ENCODE data around the gene CARHSP1. TPM values are rescaled to one million over a fixed set of nuclear protein-coding genes. Genes with fewer than 3 reads are reported as not detected.

CARHSP1 gene
- total and polyA plus RNA-seq, 2 of the 8 experiments (the other 6 are each of a cell fraction or from before 2014, with no cell fraction given): 292 to 300 TPM

DNA sequence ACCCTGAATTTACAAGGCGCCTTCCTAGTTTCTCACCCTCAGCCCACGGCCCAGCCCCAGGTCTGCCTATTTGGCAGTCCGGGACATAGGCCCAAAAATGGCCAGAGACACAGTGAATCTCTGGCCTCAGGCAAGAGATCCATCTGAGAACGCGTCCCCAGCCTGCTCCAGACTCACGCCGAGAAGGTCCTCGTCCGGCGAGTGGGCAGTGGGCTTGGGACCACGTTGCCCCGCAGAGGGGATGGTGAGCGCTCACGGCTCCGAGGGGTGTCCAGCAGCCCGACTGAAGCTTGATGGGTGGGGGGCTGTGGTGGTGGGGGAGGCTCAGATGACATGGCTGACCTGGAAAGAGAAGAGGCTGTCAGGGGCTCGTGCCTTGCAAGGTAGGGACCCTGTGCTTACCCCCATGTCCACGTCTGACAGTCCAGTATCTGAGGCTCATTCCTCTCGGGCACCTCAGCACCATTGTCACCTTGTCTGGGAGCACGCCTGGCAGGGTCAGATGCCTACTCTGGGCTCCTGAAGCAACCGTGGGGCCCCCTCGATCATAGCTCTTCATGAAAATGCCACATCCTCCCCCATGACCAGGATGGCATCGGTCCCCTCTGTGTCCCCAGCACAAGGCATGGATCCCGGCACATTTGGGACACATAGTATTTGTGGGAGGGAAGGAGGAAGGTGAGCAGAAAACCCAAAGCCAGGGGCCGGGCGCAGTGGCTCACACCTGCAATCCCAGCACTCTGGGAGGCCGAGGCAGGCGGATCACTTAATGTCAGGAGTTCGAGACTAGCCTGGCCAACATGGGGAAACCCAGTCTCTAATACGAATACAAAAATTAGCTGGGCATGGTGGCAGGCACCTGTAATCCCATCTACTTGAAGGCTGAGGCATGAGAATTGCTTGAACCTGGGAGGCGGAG is 9.6 kb downstream of the CARHSP1 start:
- Histone ChIP-seq H3K36me3 (ENCODE audit: control insufficient read depth in 2 of 4, insufficient read depth in 4 of 4, low read length in 3 of 4) (peaks cover 28 to 63% (median 42%) of the 10 kb centered on the region in 4 experiments), H3K14ac (ENCODE audit: insufficient read length) (no peak overlapping the region), H3K23me2 (ENCODE audit: low read depth, low read length) (peaks cover 4% of the 10 kb centered on the region; the same call in 1 of the 2 replicates), H3K9ac (replicated peaks in 1 of 4; ENCODE audit: extremely low read depth in 1 of 4, low read depth in 3 of 4, low read length in 3 of 4) (no peak overlapping the region), H2BK12ac (ENCODE audit: low read depth, low read length) (no peak overlapping the region), H2BK5ac (ENCODE audit: low read depth, low read length) (no peak overlapping the region), H4K20me1 (replicated peaks in 1 of 2; ENCODE audit: control insufficient read depth in 1 of 2, insufficient read depth in 2 of 2, low read length in 2 of 2) (peaks cover 43 to 47% of the 10 kb centered on the region in 2 experiments), H2BK120ac (replicated peaks; ENCODE audit: low read depth, low read length) (no peak overlapping the region), H2BK20ac (ENCODE audit: low read length) (no peak overlapping the region), H3K79me1 (ENCODE audit: low read depth, low read length) (peaks cover 37% of the 10 kb centered on the region), H4K8ac (ENCODE audit: extremely low read depth, insufficient read depth, low read length) (peak overlapping the region; percentile 48), H2AK5ac (ENCODE audit: low read depth, low read length) (no peak overlapping the region), H3K18ac (ENCODE audit: extremely low read depth, low read length) (no peak overlapping the region), H3K79me2 (ENCODE audit: control insufficient read depth in 1 of 2, insufficient read depth in 2 of 2, low read length in 2 of 2) (peaks cover 36 to 66% of the 10 kb centered on the region in 2 experiments), H3K4me3 (ENCODE audit: extremely low read depth in 1 of 4, insufficient read depth in 2 of 4, low read depth in 3 of 4, low read length in 4 of 4) (no peak overlapping the region), H3K4me2 (ENCODE audit: insufficient read depth in 1 of 2, low read depth in 2 of 2, low read length in 2 of 2) (no peak overlapping the region), H2BK15ac (ENCODE audit: low read length) (no peak overlapping the region), H4K5ac (ENCODE audit: insufficient read length, low read depth, low read length) (no peak overlapping the region), H3K23ac (ENCODE audit: insufficient read length) (no peak overlapping the region), H4K91ac (replicated peaks; ENCODE audit: insufficient read length, low read length) (no peak overlapping the region), H3K56ac (replicated peaks; ENCODE audit: insufficient read length, low read depth, low read length) (no peak overlapping the region), H3K4me1 (replicated peaks in 1 of 4; ENCODE audit: control insufficient read depth in 3 of 4, insufficient read depth in 4 of 4, low read length in 3 of 4) (peaks cover 8 to 30% (median 17%) of the 10 kb centered on the region in 4 experiments), H2AFZ (ENCODE audit: low read length) (no peak overlapping the region), H3K27ac (ENCODE audit: low read depth, low read length) (no peak overlapping the region), H3K27me3 (replicated peaks in 1 of 4; ENCODE audit: control insufficient read depth in 3 of 4, extremely low read depth in 1 of 4, insufficient read depth in 3 of 4, low read length in 3 of 4) (no peaks in the 10 kb centered on the region), H3K4ac (replicated peaks; ENCODE audit: insufficient read length, low read depth, low read length) (no peak overlapping the region), H3K9me3 (ENCODE audit: insufficient read depth in 2 of 2, low read depth in 1 of 2, low read length in 1 of 2) (no peaks in the 10 kb centered on the region)
- peak; percentile 39; the same call in 1 of the 2 replicates for TF ChIP-seq POLR2AphosphoS5 (IDR thresholded peaks at IDR 0.05; ENCODE audit: low read depth, low read length)
- no peak for TF ChIP-seq E2F6 (IDR thresholded peaks at IDR 0.05)
- TF ChIP-seq KDM1A (IDR thresholded peaks at IDR 0.05; ENCODE audit: borderline replicate concordance, low read length): no peak
- no peak for TF ChIP-seq PHF8 (conservative IDR thresholded peaks at IDR 0.05; ENCODE audit: low read depth, low read length)
- TF ChIP-seq CREB1 (IDR thresholded peaks at IDR 0.05): no peak
- no peak for TF ChIP-seq MAFK (IDR thresholded peaks at IDR 0.05; ENCODE audit: low read depth, low read length)
- no peak for DNase-seq (ENCODE audit: low read depth in 1 of 2, low spot score in 2 of 2)
- POLR2A ChIA-PET (ENCODE audit: partially characterized antibody): interaction anchor here (0.6 to 29.1 kb wide), 8 partner anchors 1 to 245 kb away, joined by 3 to 456 read pairs (median 4); partner anchors contain the start of genes CARHSP1 and LITAFD
- CTCF ChIA-PET (ENCODE audit: partially characterized antibody): interaction anchor here (0.7 to 1.9 kb wide), 4 partner anchors 8 to 15 kb away, joined by 3 to 6 read pairs (median 4); no protein-coding TSS in a partner anchor
- no peak for FAIRE-seq
- WGBS, 2 experiments (ENCODE audit: extremely low coverage in 1 of 2, insufficient coverage in 1 of 2, insufficient read length in 1 of 2, insufficient replicate concordance in 2 of 2, low coverage in 1 of 2, low lambda C conversion rate in 2 of 2, missing lambda C conversion rate in 1 of 2): 88% methylated on average over 24 of the region's 31 CpGs; no CpG with 5 or more reads in 1 of the 2 experiments
